GM12801 (cell line): ENCODE data around the gene MAP2K4.

Source experiments
- CTCF ChIP-seq: IDR thresholded peaks from one replicate; pipeline ENCODE4 v1.5.1; 2011; ENCODE audit warnings: control low read depth; ENCODE audit not compliant: insufficient read length; ENCODE audit errors: extremely low read depth

Gene MAP2K4

GRCh38 chr17:12022310-12022709 is 1.6 kb downstream of the MAP2K4 start:
- no peak for TF ChIP-seq CTCF

- no peak for TF ChIP-seq CTCF
Observed at GRCh38 chr17:12024327-12024726, 3.6 kb downstream of the MAP2K4 start.

- TF ChIP-seq CTCF: no peak
Observed at GRCh38 chr17:12027658-12028057, 7.0 kb downstream of the MAP2K4 start.

DNA sequence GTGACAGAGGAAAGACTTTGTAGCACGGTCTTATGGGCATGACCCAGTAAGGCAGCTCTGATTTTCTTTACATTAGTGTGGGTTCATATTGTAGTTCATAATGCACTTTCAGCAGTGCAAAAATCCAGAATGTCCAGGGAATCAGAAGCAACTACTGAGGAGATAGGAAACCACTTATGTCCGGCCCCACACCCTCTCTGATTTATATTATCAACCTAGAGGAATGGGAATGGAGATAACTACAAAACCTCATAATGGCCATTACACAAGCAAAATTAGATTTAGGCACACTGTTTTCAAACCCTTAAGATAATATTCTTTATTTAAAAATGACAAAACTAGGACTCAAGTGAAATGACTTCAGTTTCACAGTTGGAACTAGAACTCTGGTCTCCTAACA is 7.9 kb downstream of the MAP2K4 start:
- TF ChIP-seq CTCF: no peak

DNA sequence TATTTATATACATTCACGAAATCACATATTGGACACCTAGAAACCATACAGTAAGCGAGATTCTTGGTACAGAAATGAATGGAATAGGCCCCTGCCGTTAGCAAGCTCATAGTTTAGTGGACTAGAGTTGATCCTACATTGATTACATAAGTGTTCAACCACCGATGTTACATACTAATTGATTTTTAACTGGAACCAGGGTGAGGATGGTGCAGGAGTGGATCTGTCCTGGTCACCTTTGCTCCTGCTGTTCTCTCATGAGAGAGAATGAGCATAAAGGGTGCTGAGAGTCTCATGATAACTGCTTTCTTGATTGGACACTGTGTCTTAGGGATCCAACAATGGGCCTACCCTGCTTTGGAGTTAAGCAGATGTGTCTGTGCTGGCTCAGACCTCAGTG is 13.9 kb downstream of the MAP2K4 start:
- TF ChIP-seq CTCF: no peak

- no peak for TF ChIP-seq CTCF
Observed at GRCh38 chr17:12035673-12036072, 15.0 kb downstream of the MAP2K4 start.

- no peak for TF ChIP-seq CTCF
Observed at GRCh38 chr17:12037970-12038369, 17.3 kb downstream of the MAP2K4 start.

GRCh38 chr17:12040478-12040877 is 19.8 kb downstream of the MAP2K4 start:
- TF ChIP-seq CTCF: no peak
